HG03103 (cell line): Measurements from ENCODE around the gene POLG.
"Not testable (repeated sequence)": the region's sequence is repeated elsewhere in the genome, so short reads cannot be mapped to it uniquely, and the experiment has no call there.

Experiments used
- ATAC-seq: cut with Tn5 transposase; IDR thresholded peaks from one replicate; pipeline ENCODE4 v1.9.1; 2021; ENCODE audit warnings: low read depth; ENCODE audit not compliant: unreplicated experiment

The POLG gene

GRCh38 chr15:89293012-89293411 lies 41.6 kb downstream of the POLG start:
- no peak for ATAC-seq

GRCh38 chr15:89291934-89292438 lies 42.6 kb downstream of the POLG start:
- ATAC-seq: no peak

- no peak for ATAC-seq
These were observed 51.4 kb downstream of the POLG start for GRCh38 chr15:89283201-89283600.

- ATAC-seq: no peak
These were observed 52.0 kb downstream of the POLG start for GRCh38 chr15:89282631-89283030.

- ATAC-seq: no peak
These were observed 56.3 kb downstream of the POLG start for GRCh38 chr15:89278307-89278706.

- not testable (repeated sequence) for ATAC-seq
These were observed 57.3 kb downstream of the POLG start for GRCh38 chr15:89277281-89277680.
